Urothelium cell line (cell line): ENCODE data around the gene SKAP2.
A peak's percentile ranks its signal among the peaks of the same experiment; 100 is the strongest.

Experiments
- DNase-seq: peaks from one replicate; pipeline ENCODE4 v3.0.0; 2011; ENCODE audit warnings: low spot score, mixed read lengths
- FAIRE-seq: peaks from 2 replicates; lab custom pipeline; 2011; peaks lifted over from hg19 to GRCh38; lab: Jason Lieb, UNC

Gene SKAP2

DNA sequence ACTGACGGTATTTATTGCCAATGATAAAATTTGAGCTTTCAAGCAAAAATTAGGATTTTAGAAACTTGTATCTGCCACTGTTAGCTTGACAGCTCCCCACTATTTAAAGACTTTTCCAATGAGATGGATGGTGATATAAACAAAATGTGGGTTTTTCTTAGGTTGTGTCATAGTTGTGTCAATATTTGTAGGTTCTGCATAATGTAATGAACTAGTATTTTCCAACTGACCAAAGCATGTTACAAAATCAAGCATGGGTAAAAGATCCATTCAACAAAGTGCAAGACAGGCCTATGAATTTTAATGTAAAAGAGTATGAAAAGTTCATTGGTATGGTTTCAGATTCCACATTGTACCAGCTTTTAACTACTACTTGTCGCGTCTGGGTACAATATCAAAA, 165.6 kb downstream of the SKAP2 start:
- DNase-seq (no peak), FAIRE-seq (no peak)

DNA sequence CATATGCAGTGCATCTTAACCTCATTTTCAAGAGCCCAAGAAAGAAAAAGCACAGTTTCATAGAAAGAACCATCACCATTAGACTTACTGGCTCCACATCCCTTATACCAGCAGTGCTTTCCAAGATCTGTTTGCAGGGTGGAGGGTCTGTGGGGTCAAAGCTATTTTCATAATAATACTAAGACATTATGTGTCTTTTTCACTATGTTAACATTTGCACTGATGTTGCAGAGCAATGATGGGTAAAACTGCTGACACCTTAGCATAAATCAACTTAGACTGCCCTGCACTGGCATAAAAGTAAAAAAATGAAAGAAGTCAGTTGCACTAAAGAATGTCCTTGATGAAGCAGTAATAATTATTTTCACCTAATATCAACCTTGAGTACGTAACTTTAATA, 166.2 kb downstream of the SKAP2 start:
- no peak for FAIRE-seq
- no peak for DNase-seq

DNA sequence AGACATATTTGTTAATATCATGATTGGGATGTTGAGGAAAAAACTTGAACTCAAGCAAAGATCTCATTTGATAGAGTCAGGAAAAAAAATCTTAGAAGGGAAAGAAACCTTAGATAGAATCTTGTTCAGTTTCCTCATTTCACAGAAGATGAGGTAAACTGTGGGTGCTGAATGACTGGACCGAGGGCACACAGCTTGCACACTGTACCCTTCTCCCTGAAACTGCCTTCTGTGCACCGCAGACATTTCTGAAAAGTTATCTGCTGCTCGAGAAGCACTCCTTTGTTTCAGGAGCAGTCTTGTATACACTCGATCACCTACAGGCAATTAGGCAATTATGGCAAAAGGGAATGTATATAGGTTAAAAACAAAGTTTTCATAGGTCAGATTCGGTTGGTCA, 167.4 kb downstream of the SKAP2 start:
- DNase-seq (no peak), FAIRE-seq (no peak)

DNA sequence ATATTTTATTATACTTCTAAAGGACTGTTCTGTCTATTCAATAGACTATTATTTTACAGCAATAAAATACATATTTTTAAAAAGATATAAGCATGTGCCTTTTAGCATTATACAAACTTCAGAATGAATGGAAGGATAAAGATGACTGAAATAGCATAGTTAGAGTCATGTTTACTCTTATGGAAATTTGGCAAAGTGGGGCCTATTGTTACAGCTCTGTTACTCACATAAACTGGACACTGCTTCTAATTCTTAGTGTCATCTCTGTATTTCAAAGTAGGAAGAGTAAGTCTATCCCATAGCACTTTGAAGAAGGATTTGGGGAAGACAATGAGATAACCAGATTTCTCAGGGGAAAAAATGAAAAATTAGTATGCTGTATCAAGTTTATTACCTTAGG, 168.2 kb downstream of the SKAP2 start:
- DNase-seq (no peak), FAIRE-seq (no peak)

DNA sequence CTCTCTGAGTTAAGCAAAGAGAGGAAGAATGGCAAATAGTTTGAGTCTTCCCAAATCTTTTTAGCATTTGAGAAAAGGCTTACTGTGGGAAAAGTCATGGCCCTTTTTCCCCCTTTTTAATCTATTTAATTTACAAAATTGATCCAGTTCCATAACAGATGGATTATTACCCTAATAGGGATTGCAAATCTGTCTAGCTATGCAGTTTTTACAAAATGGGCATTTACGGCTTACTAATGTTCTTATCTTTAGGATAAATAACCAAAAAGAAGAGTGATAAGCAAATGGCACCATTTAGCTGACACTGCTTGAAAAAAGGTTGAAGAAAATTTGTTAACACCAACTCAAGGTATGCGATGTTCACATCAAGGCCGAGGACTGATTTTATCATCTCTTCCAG, 169.7 kb downstream of the SKAP2 start:
- FAIRE-seq (no peak), DNase-seq (no peak)

DNA sequence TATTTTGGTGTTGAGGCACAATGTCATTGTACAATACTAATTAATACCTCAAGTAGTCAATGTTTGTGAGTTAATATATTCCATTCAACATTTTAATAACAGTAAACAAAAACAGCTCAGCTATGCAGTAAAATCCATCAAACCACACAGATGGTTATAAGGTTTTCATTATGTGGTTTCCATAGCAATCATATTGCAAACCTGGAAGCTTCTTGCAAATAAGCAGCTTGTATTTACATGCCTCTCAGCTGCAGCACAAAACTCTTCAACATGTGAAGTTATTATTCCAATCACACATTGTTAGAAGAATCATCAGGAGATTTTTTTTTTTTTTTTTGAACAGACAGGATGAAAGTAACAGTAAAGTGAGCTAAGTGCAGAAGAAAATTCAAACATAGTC, 170.2 kb downstream of the SKAP2 start:
- no peak for DNase-seq
- FAIRE-seq = no peak

DNA sequence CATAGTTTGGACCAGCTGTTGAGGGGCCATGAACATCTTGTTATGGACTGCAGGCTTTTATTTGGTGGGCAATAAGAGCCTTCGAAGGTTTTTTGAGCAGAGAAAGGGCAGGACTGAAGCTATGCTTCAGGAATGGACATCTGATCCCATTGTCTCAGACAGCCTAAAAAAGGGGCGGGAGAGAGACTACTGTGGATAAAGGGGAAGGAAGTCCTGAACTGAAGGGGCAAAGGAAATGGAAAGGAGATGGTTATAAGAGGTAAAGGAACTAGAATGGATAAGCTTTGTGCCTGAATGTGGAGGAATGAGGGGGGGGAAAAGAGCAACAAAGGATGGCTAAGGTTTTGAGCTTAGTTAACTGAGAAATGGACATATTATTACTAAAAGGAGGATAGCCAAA, 172.5 kb downstream of the SKAP2 start:
- DNase-seq (no peak), FAIRE-seq (no peak)

DNA sequence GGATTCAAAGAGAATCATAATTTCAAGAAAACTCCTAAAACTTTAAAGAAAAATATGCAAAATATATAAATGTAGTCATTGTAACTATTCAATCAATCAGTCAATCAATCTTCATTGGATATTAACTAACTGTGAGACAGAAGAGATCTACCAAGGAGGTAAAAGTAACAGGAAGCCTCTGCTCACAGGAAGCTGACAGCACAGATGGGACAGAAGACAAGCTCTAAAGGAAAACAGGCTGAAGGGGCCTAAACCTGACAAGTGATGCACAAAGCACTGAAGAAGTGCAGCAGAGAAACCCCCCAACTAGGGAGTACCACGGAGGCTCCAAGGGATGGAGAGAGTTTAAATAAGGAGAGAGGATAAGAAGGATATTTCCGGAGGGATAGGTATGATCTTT, 173.0 kb downstream of the SKAP2 start:
- FAIRE-seq = no peak
- no peak for DNase-seq

DNA sequence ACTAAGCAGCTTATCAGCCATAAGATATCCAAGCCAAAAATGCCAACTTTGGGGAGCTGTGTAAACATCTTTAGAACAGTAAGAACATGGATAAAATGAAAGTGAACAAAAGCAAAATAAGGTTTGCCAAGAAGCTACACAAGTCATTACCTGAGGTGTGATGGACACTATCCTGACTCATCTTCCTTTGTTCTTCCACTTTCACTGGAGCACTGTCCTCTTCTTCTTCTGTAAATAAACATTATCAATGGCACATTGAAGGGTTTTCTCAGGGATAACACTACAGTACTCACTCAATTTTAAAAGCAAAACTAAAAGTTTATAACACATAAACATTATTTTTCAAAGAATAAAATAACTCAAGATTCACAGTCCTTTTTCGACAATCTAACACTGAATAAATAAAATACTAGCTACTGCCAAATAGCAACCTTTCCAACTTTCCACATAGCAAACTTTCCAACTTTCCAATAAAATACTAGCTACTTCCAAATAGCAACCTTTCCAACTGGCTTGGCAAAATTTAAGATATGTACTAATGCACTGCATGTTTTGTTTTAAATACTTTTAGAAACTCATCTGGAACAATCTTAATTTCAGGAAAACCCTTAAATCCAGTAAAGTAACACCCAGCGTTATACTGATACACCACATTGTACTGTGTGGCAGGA, 174.1 kb downstream of the SKAP2 start:
- FAIRE-seq (no peak), DNase-seq (no peak)

DNA sequence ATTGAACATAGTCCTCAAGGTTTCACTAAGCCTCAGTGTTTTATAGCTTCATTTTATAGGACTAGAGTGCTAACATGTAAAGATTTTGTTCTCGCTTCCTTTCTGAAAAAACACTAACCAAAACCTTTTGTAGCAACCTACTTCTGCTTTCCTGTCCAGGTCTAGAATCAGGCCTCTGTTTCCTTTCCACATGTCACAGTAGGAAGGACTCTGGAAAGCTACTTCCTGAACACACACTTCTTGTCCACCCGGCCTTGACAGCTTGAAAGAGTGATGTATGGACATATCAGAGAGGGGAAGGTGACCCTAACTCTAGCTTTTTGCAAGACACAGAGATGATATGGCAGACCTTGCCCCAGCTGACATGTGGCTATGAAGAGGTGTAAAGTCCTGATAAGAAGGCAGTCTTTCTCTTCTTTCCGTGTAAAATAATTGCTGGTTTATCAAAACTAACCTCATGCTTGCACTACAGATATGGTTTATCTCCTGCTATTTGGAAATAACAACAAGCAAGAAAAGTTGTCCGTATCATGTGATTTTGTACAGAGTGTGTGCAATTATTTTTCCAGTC, 175.4 kb downstream of the SKAP2 start:
- no peak for DNase-seq
- peak; percentile 62 for FAIRE-seq

DNA sequence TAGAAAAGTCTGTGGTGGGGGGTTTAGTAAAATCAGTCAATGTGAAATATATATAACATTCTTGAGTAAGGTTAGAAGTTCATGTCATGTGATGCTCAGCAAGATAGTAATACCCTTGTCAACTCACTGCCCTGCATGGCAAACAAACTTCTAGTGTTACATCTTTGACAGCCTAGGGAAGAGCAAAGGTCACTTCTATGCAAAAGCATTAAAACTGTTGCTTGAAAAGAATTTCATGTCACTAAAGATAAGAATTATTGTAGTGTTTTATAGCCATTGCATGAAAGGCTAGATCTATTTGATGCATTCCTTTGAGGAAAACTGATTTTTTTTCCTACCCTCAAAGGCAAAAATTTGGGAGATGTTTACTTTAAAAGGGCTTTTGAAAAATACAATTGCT, 176.0 kb downstream of the SKAP2 start:
- DNase-seq (no peak), FAIRE-seq (no peak)

DNA sequence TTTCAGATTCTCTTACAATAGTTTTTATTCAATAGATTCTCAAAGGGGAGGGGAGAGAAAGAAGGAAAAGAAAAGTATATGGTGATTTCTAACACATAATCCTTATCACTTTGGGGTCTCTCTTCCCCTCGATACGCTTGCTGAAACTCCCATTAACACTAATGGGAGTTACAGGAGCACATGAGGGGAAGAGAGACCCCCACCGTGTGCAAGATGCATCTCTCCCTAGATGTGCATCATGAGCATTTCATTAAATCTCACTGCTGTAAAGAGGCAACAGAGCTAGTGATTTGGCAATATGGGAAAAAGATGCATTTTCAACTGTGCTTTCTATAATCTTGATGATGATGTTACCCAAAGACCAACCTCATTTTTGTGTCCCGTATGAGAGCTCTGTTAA, 177.4 kb downstream of the SKAP2 start:
- FAIRE-seq = no peak

DNA sequence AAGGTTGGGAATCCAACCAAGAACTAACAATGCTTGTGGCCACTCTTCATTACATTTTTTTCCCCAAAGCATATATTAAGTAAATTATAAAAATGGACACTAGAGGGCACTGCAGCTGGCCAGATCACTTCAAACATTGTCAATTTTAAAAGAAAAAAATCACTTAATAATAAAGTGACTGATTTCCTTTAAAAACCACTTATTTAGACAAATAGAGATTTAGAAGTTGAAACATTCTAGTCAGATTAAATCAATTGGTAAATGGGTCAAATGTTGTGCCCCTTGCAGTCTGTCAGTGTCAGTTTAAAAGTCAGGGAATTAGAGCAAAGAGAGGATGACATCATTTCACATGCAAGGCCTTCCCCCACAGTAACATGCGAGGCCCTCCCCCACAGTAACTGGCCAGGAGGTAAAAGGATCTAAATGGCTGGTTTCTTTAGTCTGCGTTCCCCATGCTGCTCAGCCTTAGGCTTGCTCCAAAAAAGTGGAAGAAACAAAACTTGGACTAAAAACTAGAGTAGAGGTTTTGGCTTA, 177.9 kb downstream of the SKAP2 start:
- no peak for FAIRE-seq
- DNase-seq = peak; percentile 71

More for the DNA sequence above, 177.4 kb downstream of the SKAP2 start:
- no peak for DNase-seq

DNA sequence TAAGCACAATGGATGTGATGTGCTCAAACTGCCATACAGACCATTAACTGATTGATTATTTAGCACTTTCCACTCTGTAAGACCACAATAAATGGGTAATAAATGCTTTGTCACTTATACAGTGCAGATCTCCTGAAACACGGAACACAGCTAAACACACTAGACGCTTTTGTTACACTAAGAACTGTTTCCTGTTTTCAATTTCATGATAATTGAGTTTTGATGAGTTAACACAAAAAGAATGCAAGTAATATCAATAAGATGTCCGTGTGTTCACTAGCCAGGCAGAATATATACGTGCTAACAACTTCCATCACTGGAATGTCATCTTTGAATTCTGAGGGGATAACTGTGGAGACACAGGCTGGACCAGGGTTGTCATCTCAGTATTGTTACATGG, 178.8 kb downstream of the SKAP2 start:
- no peak for FAIRE-seq

DNA sequence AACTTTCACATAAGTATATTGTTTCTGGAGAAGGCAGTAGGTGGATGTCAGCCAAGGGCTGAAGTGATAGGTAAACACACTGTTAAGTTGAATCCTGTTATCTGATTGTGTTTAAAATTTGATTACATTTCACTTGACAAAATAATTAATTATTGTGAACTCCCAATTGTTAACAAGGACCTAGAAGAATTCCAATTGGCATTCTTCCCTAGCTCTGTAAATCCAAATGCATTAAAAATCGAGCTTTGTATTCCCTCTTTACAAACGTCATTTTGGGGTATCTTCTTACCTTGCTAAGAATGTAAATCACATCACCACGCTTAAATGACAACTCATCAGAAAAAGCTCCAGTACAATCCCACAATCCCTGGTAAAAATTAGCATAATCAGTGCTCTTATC, 179.9 kb downstream of the SKAP2 start:
- DNase-seq (no peak), FAIRE-seq (no peak)

More for the DNA sequence above, 178.8 kb downstream of the SKAP2 start:
- DNase-seq = no peak

DNA sequence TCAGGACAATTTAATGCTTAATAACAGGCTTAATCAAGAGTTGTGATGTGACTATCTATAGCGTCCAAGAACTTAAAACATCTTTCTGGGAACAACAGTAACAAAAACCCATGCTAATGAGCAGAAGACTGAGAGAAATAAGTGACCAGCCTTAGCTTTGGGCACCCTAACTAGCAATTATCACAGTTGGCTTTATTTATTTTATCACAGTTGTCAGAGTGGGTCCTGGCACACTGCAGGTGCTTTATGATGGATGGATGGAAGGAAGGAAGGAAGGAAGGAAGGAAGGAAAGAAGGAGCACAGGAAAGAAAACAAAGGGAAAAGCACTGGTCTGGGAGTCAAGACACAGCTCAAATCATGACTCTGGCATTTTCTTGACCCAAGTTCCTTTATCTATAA, 181.1 kb downstream of the SKAP2 start:
- FAIRE-seq (no peak), DNase-seq (no peak)

DNA sequence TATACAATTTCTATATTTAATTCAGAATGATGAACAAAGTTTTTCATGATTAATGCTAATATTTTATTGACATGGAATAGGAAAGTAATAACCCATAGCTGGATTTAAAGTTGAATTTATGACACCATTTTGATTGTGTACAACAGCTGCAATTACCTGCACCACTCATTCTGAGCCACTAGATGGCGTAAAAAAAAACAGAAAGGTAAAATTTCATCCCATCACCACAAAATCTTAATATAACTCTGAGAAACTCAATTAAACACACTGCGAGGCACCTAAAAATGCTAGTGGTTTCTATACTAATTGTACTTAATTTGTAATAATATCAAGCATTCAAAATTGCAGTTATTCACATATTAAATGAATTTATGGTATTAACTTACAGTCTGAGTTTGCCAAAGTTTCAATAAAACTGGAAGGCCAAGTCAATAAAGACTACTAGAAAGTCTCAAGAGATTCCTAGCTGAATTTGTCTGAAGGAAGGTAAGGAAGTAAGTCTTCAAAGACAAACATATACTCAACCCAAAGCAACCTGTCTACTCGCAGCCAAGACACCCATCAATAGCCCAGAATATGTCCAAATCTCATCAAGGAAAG, 182.5 kb downstream of the SKAP2 start:
- no peak for FAIRE-seq
- peak; percentile 38 for DNase-seq

DNA sequence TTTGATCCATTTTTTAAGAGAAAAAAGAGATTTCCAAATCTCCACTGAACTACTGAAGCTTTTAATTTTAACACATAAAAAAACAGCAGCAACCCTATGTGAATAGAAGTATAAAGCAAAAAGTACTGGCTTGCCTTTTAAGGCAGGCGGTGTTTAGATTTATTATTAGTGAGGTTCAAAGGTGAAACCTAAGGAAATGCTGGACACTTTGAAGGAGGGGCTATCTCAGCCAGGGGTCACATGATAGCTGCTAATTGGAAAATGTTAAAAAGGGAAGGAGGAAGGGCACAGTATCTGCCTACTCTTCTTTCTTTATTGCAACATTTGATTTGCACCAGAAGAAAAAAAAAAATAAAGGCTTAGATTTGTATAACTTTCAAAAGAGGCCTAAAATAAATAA, 183.8 kb downstream of the SKAP2 start:
- no peak for FAIRE-seq
- no peak for DNase-seq

DNA sequence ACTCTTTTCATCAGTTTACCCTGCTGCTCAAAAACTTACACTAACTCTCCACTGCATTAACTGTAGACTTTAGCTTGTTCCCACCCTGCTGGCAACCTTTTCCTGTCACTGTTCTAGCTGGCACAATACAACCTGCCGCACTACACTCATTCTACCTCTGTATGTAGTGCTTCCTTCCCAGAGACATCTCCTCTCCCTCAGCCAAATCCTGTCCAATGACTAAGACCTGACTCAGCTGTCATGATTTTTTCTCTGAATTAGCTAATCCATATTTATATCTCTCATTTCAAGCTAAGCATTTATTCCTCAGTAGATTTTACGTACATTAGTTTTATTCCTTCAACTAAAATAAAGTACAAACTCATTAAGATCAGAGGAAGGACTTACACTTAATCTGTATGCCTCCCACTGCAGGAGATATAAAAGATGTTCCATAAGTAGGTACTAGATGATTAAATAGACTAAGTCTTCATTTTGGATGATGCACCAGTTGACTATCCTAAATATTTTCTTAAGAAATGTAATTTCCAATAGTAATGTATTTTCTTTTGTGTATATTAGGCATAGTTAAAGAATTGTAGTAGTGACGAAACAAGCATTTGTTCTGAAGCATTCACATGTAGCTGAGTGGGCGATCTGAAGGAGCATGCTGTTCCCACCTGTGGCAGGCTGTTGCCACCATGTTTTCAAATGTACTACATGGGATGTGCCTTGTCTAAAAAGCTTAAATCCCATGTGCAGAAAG, 189.1 kb downstream of the SKAP2 start:
- DNase-seq (peak; percentile 31), FAIRE-seq (peak; percentile 89)

DNA sequence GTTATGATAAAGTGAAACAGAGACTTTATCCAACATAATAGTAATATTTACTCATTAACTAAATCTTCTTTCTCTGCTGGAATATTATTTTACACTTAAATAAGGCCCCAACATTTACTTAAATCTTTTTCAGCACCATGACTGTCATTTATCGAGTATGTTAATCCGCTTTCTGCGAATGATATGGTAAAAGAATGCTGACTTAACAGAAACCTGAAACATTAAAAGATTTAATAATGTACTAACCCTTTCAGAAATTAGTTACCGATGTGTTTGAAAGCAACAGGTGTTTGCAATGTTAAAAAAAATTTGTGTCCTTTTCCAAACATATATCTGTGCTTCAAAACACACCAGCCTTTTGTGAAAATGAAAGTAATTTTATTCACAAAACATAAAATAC, 190.5 kb downstream of the SKAP2 start:
- DNase-seq (no peak), FAIRE-seq (no peak)

DNA sequence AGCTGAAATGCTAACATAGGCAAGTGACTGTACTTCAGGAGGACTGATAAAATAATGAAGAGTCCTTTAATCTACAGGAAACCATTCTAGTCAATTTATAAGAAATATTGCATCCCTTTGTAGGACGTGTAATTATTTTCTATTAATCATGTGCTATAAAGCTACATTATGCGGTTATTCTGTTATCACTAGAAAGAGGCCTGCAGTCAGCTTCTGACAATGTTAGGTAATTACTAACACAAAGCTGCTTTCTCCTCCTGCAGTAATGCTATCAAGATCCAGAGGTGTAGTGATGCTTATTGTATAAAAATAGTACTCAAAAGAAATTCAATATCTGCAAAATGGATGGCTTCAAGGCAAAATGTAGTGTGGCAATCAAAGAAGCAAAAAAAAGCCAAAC, 191.1 kb downstream of the SKAP2 start:
- no peak for DNase-seq
- FAIRE-seq = no peak

DNA sequence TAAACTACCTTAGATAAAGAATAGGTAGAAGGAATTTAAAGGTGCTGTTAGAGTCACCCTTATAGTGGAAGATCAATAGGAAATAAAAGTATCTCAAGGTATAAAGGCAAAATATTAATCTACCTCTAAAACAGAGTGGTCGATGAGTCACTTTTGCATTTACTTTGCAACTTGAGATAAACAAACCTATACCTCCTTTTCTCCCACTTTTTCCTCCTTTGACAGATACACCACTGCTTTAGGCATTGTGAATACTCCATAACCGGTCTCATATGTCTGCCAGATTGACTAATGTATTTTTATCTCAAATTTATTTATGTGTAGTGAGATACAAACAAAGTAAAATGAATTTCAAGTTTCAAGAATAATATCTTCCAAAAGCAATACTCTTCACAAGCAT, 193.5 kb downstream of the SKAP2 start:
- DNase-seq (no peak), FAIRE-seq (no peak)
